Measurements from ENCODE around the gene SPC24.

The SPC24 gene

DNA sequence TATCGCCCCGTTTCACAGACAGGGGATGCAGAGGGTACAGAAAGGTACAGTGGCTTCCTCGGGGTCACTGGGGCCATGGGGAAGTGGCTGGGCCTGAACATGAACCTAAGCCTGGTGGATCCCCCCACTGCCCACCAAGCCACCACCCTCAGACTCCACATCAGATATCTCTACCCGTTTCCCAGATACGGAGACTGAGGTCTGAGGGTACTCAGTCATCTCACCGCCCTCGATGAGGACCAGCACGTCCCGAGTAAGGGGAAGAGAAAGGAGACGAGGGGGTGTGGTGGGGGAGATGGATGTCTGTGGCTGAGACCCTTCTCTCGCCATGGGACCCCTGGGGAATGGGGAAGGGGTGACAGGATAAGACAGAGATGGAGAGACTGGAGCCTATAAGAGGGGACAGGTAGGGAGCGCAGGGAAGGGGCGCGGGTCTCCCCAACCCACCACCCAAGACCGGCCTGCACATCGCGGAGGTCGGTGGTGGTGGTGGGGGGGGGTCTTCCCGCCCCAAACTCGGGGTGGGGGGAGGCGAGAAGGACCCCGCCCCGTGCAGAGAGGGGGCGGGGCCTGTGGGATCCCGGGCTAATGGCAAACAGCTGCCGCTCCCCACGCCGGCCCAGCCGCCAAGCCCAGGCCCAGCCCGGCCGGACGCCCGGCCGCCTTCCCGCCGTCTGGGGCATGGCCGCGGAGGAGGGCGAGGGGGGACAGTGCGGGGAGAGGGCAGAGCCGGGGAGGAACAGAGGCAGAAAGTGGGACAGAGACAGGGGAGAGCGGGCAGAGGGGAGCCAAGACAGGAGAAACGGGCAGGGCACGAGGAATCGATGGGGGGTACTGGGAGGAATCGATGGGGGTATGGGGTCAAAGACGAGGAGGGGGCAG is 41.1 kb upstream of the SPC24 start:
- TF ChIP-seq CTCF (IDR thresholded peaks at IDR 0.05; ENCODE audit: borderline replicate concordance, insufficient read depth, low read depth, low read length): no peak
- H3K4me3 ChIP-seq (ENCODE audit: low read depth, low read length): peak overlapping the region; percentile 79

DNA sequence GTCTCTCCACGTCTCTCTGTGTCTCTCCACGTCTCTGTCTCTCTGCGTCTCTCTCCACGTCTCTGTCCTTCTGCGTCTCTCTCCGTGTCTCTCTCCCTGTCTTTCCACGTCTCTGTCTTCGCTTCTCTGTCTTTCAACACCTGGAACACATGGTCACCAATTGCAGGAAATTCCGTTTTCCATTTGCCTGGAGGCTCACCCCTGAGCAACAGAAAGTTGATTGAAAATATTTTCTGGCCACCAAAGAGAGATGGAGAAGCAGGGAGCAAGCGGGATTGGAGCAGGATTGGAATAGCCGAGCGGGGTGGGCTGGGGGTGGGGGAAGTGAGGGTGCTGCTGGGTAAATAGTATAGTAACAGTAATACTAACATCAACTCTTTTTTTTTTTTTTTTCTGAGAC is 40.1 kb upstream of the SPC24 start:
- TF ChIP-seq CTCF (IDR thresholded peaks at IDR 0.05; ENCODE audit: borderline replicate concordance, insufficient read depth, low read depth, low read length): no peak
- H3K4me3 ChIP-seq (ENCODE audit: low read depth, low read length): peak overlapping the region; percentile 10

DNA sequence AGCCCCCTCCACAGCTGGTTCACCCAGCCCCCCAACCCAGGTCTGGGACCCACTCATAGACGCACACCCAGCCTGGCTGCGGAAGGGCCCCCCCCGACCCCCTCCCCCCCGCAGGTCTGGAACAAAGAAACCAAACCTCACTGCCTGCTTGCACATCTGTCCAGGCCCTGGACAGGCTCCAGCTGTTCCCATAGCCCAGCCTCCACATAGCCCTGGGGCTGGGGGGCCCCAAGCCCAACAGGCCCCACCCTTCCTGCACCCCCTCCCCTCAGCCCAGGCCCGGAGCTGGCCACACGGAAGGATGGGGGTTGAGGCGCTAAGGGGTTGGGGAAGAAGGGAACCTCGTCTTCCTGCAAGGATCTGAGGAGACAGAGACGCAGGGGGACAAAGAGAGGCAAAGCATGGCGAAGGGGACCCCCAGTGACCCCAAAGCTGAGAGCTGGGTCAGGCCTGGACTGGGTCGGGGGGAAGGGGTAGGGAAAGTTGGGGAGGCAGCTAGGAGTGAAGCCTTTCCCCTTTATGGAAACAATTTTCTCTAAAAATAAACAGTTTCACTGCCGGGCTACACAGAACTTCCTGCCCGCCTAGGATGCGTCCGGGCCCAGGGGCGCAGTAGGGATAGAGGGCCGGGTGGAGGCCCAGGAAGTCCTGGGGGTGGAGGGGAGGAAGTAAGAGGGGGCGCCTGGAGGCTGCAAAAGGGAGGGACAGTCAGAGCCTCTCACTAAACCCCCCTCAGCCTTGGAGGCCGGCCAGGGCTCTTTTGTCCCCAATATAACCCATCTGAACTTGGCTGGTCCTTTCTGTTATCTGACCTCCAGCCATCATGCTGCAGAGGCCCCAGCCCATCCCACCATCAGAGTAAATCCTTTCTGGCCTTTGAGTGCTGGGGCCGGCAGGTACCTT is 39.3 kb upstream of the SPC24 start:
- no peak for TF ChIP-seq CTCF (IDR thresholded peaks at IDR 0.05; ENCODE audit: borderline replicate concordance, insufficient read depth, low read depth, low read length)
- H3K4me3 ChIP-seq (ENCODE audit: low read depth, low read length): peak overlapping the region; percentile 26

GRCh38 chr19:11194173-11194572 is 38.6 kb upstream of the SPC24 start:
- TF ChIP-seq CTCF (IDR thresholded peaks at IDR 0.05; ENCODE audit: borderline replicate concordance, insufficient read depth, low read depth, low read length): no peak
- H3K4me3 ChIP-seq (ENCODE audit: low read depth, low read length): no peak overlapping the region

DNA sequence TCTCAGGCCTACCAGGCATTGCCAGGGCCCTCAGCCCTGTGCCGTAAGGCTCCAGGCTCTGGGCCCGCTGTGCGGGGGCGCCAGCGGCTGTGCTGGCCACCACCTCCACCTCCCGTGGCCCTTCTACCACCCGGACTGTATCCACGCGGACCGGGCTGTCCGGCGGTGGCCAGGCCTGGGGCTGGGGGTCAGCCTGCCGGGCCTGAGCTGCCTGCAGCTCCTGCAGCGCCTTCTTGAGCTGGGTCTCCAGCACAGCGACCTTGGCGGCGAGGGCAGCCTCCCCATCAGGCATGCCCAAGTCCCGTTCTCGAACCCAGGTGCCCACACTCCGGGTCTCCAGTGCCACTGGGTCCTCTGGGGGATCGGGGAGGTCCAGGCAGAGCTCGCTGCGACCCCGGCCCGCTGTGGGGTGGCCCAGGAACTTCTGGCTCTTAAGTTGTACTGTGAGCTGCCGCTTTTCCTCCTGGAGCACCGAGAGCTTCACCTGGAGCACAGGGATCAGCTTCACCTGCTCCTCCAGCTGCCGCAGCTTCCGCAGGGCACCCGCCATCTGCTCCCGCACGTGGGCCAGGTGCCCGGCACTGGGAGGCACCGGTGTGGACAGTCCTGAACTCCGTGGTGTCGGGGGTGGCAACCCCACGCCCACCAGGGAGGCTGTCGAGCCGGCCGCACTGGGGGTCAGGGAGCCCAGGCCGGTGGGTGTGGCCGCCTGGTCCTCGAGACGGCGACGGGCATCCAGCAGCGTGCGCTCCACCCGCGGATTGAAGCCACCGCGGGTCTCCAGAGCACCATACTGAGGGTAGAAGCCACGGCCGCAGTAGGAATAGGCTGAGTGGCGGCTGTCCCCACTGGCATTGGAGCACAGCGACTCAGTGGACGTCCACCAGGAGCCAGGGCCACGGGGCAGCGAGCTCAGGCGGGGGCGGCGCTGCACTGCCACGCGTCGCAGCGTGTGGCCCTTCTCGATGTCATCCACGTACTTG is 37.7 kb upstream of the SPC24 start:
- no peak overlapping the region for H3K4me3 ChIP-seq (ENCODE audit: low read depth, low read length)
- TF ChIP-seq CTCF (IDR thresholded peaks at IDR 0.05; ENCODE audit: borderline replicate concordance, insufficient read depth, low read depth, low read length): no peak

DNA sequence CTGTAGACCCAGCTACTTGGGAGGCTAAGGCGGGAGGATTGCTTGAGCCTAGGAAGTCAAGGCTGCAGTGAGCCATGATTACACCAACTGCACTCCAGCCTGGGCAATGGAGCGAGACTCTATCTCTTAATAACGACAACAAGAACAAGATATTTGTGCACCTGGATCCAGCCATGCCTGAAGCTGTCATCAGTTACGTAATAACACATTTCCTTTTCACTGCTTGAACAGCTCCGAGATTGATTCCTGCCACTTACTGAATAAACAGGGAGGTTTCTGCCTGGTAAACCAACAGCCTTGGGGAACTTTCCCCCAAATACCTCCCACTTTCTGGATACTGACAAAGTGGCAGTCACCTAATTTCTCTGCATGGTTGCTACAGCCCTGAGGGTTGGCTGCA is 36.4 kb upstream of the SPC24 start:
- TF ChIP-seq CTCF (IDR thresholded peaks at IDR 0.05; ENCODE audit: borderline replicate concordance, insufficient read depth, low read depth, low read length): no peak

More for the DNA sequence above, 36.4 kb upstream of the SPC24 start:
- no peak overlapping the region for H3K4me3 ChIP-seq (ENCODE audit: low read depth, low read length)

Measured in GM12875 (cell line).